Stimulated activated CD4-positive, alpha-beta T cell treated with anti-CD3 and anti-CD28 coated beads, TNF-alpha, amount 100 ng/mL, for 4 hours (primary cell): Measurements from ENCODE around the gene SENP7.
A peak's percentile ranks its signal among the peaks of the same experiment; 100 is the strongest.
"Not testable (repeated sequence)": the region's sequence is repeated elsewhere in the genome, so short reads cannot be mapped to it uniquely, and the experiment has no call there.

Source experiments
- DNase-seq, 3 experiments: peaks; one replicate each; pipeline ENCODE4 v3.0.0-alpha.2; 2020; ENCODE audit warnings: low read depth in 3 of 3

The SENP7 gene, protein sequence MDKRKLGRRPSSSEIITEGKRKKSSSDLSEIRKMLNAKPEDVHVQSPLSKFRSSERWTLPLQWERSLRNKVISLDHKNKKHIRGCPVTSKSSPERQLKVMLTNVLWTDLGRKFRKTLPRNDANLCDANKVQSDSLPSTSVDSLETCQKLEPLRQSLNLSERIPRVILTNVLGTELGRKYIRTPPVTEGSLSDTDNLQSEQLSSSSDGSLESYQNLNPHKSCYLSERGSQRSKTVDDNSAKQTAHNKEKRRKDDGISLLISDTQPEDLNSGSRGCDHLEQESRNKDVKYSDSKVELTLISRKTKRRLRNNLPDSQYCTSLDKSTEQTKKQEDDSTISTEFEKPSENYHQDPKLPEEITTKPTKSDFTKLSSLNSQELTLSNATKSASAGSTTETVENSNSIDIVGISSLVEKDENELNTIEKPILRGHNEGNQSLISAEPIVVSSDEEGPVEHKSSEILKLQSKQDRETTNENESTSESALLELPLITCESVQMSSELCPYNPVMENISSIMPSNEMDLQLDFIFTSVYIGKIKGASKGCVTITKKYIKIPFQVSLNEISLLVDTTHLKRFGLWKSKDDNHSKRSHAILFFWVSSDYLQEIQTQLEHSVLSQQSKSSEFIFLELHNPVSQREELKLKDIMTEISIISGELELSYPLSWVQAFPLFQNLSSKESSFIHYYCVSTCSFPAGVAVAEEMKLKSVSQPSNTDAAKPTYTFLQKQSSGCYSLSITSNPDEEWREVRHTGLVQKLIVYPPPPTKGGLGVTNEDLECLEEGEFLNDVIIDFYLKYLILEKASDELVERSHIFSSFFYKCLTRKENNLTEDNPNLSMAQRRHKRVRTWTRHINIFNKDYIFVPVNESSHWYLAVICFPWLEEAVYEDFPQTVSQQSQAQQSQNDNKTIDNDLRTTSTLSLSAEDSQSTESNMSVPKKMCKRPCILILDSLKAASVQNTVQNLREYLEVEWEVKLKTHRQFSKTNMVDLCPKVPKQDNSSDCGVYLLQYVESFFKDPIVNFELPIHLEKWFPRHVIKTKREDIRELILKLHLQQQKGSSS

GRCh38 chr3:101512646-101513418, at the start of gene SENP7:
Gene SENP7 (minus strand): TSS chr3:101513212. CDS start chr3:101513130, 82 bp downstream.
- peak; percentile 48 to 65 (median 54) for DNase-seq

GRCh38 chr3:101561630-101562328, 48.8 kb upstream of the SENP7 start, which contains the start of gene TRMT10C:
Gene TRMT10C (plus strand): TSS chr3:101561868. CDS start chr3:101564782, 2,914 bp downstream.
- peak; percentile 74 to 84 (median 84) for DNase-seq

DNA sequence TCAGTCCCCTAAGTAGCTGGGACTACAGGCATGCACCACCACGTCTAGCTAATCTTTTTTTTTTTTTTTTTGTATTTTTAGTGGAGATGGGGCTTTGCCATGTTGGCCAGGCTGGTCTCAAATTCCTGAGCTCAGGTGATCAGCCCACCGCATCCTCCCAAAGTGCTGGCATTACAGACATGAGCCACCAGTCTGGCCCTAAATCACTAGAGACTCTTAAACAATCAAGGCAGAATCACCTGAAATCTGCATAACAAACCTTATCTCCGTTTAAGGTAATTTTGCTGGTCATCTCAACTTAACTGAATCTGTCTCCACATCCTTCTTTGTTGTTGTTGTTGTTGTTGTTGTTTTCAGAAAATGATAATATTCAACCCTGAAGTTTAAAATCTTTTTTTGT, 43.1 kb upstream of the SENP7 start:
- DNase-seq, result no peak

GRCh38 chr3:101553381-101553780, 40.4 kb upstream of the SENP7 start:
- DNase-seq, result not testable (repeated sequence)

- not testable (repeated sequence) for DNase-seq
Measured at GRCh38 chr3:101551359-101552081, 38.5 kb upstream of the SENP7 start.

DNA sequence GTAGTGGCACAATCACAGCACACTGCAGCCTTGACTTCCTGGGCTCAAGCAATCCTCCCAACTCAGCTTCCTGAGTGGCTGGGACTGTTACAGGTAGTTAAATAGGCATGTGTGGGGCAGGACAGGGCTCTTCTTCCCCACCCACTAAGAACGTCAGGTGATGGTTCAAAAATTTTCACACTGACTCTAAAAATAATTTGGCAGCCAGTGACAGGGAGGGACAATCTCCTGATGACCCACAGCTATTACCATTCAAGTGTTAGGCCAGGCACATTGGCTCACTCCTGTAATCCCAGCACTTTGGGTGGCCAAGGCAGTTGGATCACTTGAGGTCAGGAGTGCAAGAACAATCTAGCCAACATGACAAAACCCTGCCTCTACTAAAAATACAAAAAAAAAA, 36.5 kb upstream of the SENP7 start:
- no peak for DNase-seq

GRCh38 chr3:101548527-101549105, 35.6 kb upstream of the SENP7 start:
- no peak for DNase-seq

DNA sequence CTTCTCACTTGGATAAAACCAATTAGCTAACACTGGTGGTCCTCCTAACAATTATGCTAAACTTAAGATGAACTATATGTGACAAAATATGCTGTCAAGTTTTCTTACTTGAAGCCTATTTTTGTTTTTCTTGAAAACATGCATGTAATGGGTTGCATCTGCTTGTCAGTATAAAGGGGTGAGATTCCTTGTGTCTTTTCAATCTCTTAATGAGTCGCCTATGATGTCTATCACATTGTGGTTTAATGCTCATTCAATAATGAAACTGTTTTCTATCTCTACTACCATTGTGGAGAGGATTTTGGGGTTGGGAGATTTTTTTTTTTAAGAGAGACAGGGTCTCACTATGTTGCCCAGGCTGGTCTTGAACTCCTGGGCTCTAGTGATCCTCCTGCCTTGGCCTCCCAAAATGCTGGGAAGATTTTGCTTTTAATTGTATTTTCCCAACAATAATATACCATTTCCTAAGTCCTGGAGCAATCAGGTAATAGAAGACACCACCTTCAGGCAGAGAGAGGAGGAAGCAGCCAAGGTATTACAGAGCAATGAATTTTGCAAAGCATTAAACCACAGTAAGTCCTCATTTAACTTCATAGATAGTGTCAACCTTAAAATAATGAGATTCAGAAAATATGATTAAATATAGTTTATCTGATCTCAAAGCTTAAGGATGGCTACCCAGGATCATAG, 31.3 kb upstream of the SENP7 start:
- no peak for DNase-seq

DNA sequence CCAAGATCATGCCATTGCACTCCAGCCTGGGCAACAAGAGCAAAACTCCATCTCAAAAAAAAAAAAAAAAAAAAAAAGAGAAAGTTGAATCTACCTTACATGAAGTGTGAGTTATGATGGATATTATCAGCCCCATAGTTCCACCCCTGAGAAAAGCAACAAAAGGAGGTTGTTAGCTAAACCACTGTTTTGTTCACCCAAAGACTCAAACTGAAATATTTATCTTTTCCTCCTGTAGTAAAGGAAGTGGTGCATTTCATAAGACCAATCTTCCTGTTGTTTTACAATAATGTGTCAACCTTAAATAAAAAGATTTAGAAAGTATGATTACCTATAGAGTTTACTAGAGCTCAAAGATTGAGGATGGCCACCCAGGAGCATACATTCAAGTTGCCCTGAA, 29.9 kb upstream of the SENP7 start:
- DNase-seq, result no peak

GRCh38 chr3:101536955-101537354, 23.9 kb upstream of the SENP7 start:
- DNase-seq, result not testable (repeated sequence)

GRCh38 chr3:101536266-101536665, 23.3 kb upstream of the SENP7 start:
- DNase-seq, result no peak

GRCh38 chr3:101535221-101535620, 22.2 kb upstream of the SENP7 start:
- no peak for DNase-seq

DNA sequence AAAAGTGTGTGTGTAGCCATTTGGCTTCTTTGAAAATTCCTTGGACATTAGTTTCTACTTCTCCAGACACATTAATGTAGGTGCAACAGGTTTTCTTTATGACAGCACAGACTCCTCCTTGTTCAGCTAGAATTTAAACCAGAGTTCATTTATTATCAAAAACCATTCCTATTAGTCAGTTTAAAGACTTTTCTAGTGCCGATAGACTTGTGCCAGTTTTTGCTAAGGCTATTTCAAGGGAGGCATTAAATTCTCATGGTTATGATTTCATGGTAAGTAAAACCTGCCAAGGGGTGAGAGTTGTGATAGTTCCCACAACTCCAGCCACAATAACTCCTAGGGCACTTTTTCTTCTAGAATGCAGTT, 20.6 kb upstream of the SENP7 start:
- no peak for DNase-seq

DNA sequence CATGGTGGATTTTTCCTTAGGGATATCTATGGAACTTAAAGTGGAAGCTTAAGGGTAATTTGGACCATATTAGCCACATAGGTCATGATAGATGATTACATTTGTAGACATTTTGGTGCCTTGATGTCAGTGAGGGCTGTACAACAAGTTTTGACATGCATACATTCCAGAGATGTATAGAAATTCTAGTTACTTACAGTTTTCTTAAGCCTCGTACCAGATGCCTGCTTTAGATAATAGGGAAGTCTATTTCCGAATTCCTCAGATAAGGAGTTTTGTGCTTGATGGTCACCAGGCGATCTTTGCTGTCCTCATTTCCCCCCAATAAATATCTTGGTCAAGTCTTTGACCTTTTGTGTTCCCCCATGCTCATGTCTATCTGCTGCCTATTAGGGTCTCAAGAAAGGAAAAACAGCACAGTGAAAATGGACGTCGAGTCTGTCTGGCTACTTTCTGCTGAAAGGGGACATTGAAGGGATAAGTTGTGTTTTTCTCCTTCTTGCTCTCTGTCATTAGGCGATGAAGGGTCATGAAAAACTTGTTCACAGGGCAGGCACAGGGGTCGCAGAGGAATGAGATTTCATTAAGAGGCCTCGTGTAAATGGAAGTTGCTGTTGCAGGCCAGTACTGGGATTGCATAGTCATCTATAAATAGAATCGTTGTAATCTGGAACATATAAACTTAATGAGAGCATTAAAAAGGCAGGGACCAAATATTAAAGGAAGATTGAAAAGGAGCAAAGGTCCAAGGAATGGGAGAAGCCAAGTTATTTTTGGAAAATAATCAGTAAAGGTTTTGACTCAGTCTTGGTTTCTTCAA, 20.0 kb upstream of the SENP7 start:
- no peak for DNase-seq

DNA sequence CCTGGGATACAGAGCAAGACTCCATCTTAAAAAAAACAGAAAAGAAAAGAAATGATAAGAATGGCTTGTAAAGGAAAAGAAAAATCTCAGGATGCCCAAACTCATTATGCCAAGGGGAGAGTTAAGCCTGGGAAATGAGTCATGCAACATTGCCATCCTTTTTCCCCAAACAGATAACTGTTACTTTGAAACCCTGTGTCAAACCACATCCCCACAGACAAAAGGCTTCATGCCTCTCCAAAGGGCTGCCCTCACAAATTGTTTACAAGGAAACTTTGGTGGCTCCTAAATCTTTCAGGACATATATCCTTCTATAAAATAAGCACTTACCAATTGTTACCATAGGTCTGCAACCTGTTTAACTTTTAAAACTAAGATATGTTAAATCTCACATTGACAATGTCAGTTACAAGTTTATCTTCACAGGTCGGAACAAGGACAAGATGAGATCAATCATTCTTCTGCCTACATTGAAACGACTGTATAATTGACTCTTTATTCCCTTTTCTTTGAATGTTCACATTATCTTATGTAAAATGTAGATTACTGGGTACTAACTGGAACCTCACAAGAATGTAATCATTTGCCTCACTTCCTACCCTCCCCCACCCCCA, 18.6 kb upstream of the SENP7 start:
- DNase-seq, result no peak

DNA sequence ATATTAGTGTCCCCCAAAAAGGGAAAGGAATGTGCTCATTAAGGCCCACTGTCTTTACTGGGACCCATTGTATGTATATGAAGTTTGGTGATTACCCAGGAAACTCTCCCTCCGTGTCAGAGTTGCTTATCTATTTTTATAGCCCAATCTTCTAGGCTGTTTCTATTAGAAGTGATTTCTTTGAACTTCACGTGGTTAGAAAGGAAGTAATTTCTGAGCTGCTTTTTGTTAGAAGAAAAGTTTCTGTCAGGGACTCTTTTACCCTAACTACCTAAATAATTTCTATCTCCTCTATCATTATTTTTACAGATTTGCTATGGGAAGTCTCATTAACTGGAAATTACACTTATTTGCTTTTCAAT, 17.7 kb upstream of the SENP7 start:
- DNase-seq, result no peak

DNA sequence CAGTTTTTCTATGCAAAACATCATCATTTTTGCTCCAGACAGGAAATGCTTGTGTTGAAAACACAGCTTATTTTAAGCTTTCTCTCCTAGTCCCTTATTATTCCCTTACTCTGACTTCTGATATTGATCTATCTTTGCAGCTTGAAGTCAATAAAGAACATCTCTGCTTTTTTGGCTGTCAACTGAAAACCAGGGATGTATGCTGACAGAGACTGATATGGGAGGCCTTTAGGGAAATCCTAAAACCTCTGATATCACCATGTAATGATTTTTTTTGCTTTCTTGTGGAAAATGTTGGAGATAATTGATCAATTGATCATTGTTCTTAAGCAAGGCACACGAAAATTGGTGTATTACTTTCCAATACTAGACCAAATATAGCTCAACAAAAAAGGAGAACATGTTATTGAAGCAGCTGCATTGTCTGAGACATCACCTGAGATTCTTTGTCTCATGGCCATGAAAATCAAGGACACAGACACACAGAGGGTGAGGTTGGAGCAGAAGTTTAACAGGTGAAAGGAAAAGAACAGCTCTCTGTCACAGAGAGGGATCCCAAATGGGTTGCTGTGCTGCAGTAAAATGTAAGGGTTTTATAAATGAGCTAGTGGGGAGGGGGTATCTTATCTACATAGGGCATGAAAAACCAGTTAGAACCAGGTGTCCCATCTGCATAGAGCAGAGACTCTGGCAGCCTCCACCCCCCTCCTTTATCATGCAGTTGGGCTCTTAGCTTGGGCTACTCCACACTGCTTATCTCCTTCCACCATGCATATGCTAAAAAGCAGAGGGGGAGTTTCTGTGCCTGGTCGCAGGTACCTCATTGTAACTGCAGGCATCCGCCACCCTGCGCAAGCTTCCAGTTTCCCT, 17.0 kb upstream of the SENP7 start:
- no peak for DNase-seq
